Activated T-helper 9 cell treated with anti-CD3 and anti-CD28 coated beads, Interleukin-2, amount 50 U/mL, for 16 hours (primary cell): ENCODE measurements around the gene BUD23.

Experiments
- DNase-seq: peaks from one replicate; pipeline ENCODE4 v3.0.0-alpha.2; 2020; ENCODE audit warnings: low read depth

BUD23 gene

GRCh38 chr7:73742753-73743641, 59.6 kb downstream of the BUD23 start:
- DNase-seq = no peak

DNA sequence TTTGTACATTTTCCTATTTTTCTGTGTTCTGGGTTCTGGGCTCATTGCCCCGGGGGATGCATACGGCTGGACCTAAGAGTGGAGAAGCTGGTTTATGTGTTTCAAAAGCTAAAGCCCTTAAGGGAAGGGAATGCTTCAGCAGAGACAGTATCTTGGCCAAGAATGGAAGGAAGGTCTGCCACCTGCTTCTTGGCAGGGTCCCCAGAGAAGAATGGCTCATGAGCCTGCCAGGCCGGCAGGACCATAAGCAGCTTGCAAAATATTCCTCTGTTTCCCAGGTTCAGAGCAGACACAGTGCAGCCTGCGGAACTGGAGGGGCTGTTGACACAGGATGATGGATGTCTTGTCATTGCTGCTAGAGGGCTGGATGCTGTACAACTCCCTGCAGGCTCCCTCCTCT, 63.0 kb downstream of the BUD23 start:
- DNase-seq = no peak
